B cell (primary cell): ENCODE data around the gene CELA1. TPM values are rescaled to one million over a fixed set of nuclear protein-coding genes. Genes with fewer than 3 reads are reported as not detected.
"Not testable (repeated sequence)": the region's sequence is repeated elsewhere in the genome, so short reads cannot be mapped to it uniquely, and the experiment has no call there.

ENCODE experiments used
- ATAC-seq: fragments of 200-7000 bp; cut with Tn5 transposase; one replicate; pipeline ENCODE4 v1.10.0; 2021; ENCODE audit warnings: low read depth, mild to moderate bottlenecking, moderate number of reproducible peaks, moderate library complexity
- CTCF ChIA-PET: fragments of 350-600 bp; sonication (Branson Sonifier 250); formaldehyde crosslinking; loops from one replicate; lab custom pipeline; 2021; ENCODE audit warnings: antibody characterized with exemption, inconsistent platforms; lab: Charles Lee
- POLR2A ChIA-PET: fragments of 350-600 bp; sonication (Branson Sonifier 250); formaldehyde crosslinking; loops from one replicate; lab custom pipeline; 2021; ENCODE audit warnings: antibody characterized with exemption; lab: Charles Lee
- DNase-seq: peaks from one replicate; pipeline ENCODE4 v3.0.0; 2013
- H2AFZ ChIP-seq: 2 replicates; pipeline ENCODE4 v1.6.1; 2012; ENCODE audit warnings: mild to moderate bottlenecking, low read depth, low read length; ENCODE audit not compliant: insufficient read depth, poor library complexity, severe bottlenecking
- H3K27ac ChIP-seq, 2 donors: 1 replicate in 1 of 2; 2 replicates in 1 of 2; pipeline ENCODE4 v1.5.1; 2012 to 2013; ENCODE audit warnings: low read length in 2 of 2, mild to moderate bottlenecking in 2 of 2, moderate library complexity in 1 of 2
- H3K27me3 ChIP-seq, 4 experiments: fragments of 200-600 bp in 1 of 4; sonication (generic) in 1 of 4; replicated peaks in 1 of 4; 1 replicate in 2 of 4; 2 replicates in 2 of 4; pipeline versions ENCODE4 v1.6.1 to v1.7.0; 2013 to 2016; ENCODE audit warnings: low read length in 3 of 4, mild to moderate bottlenecking in 2 of 4, mixed read lengths in 1 of 4, moderate library complexity in 1 of 4; ENCODE audit not compliant: insufficient read depth in 4 of 4, control insufficient read depth in 3 of 4; ENCODE audit errors: control extremely low read depth in 1 of 4
- H3K36me3 ChIP-seq, 2 experiments: replicated peaks in 1 of 2; 1 replicate in 1 of 2; 2 replicates in 1 of 2; pipeline versions ENCODE4 v1.6.1 to v1.7.1; 2013; ENCODE audit warnings: low read length in 1 of 2; ENCODE audit not compliant: insufficient read depth in 2 of 2, control insufficient read depth in 1 of 2; ENCODE audit errors: control extremely low read depth in 1 of 2, extremely low read depth in 1 of 2
- H3K4me1 ChIP-seq, 2 donors: fragments of 200-600 bp in 1 of 2; sonication (generic) in 1 of 2; 1 replicate in 1 of 2; 2 replicates in 1 of 2; pipeline versions ENCODE4 v1.5.1 to v1.6.1; 2013 to 2017; ENCODE audit warnings: low read length in 2 of 2; ENCODE audit not compliant: control insufficient read depth in 2 of 2, insufficient read depth in 2 of 2
- H3K4me2 ChIP-seq: replicated peaks from 2 replicates; pipeline ENCODE3; 2012; ENCODE audit warnings: mild to moderate bottlenecking, low read depth, low read length; ENCODE audit not compliant: poor library complexity, severe bottlenecking
- H3K4me3 ChIP-seq, 5 experiments: fragments of 200-600 bp in 1 of 5; sonication (generic) in 1 of 5; 1 replicate in 3 of 5; 2 replicates in 2 of 5; pipeline versions ENCODE4 v1.5.1 to v1.7.0; 2011 to 2016; ENCODE audit warnings: low read length in 4 of 5, mild to moderate bottlenecking in 4 of 5, low read depth in 2 of 5, control low read depth in 1 of 5, moderate library complexity in 1 of 5; ENCODE audit not compliant: insufficient read depth in 1 of 5; ENCODE audit errors: control extremely low read depth in 1 of 5, extremely low read depth in 1 of 5
- H3K79me2 ChIP-seq: fragments of 200-600 bp; sonication (generic); one replicate; pipeline ENCODE4 v1.6.0; 2016; ENCODE audit warnings: low read length; ENCODE audit not compliant: control insufficient read depth, insufficient read depth
- H3K9ac ChIP-seq: fragments of 200-600 bp; sonication (generic); 2 replicates; pipeline ENCODE4 v1.6.1; 2017; ENCODE audit warnings: mild to moderate bottlenecking, low read length, moderate library complexity
- H3K9me3 ChIP-seq, 3 donors: one replicate each; pipeline versions ENCODE4 v1.6.1 to v1.7.1; 2013; ENCODE audit warnings: low read length in 2 of 3; ENCODE audit not compliant: control insufficient read depth in 2 of 3, insufficient read depth in 1 of 3; ENCODE audit errors: control extremely low read depth in 1 of 3
- H4K20me1 ChIP-seq: 2 replicates; pipeline ENCODE4 v1.6.0; 2012; ENCODE audit warnings: mild to moderate bottlenecking, low read length; ENCODE audit not compliant: insufficient read depth, control insufficient read depth, poor library complexity, severe bottlenecking
- H3K27ac Mint-ChIP-seq: one replicate; pipeline ENCODE4 v1.8.0; 2021; ENCODE audit warnings: mixed read lengths
- H3K27me3 Mint-ChIP-seq: one replicate; pipeline ENCODE4 v1.8.0; 2021; ENCODE audit warnings: mixed read lengths
- H3K4me1 Mint-ChIP-seq: one replicate; pipeline ENCODE4 v1.8.0; 2021; ENCODE audit warnings: mixed read lengths
- H3K4me3 Mint-ChIP-seq: one replicate; pipeline ENCODE4 v1.8.0; 2021; ENCODE audit warnings: mixed read lengths
- H3K9me3 Mint-ChIP-seq: one replicate; pipeline ENCODE4 v1.8.0; 2022; ENCODE audit warnings: mixed read lengths; ENCODE audit not compliant: insufficient read depth
- EZH2 ChIP-seq: IDR thresholded peaks from 2 replicates; pipeline ENCODE4 v1.6.1; 2012; ENCODE audit warnings: borderline replicate concordance, low read depth, mild to moderate bottlenecking, moderate library complexity, low read length; ENCODE audit not compliant: insufficient read depth, poor library complexity, severe bottlenecking
- WGBS: methylation state at CpG from one replicate; pipeline ENCODE4 v1.1.5; 2013; ENCODE audit warnings: missing lambda C conversion rate; ENCODE audit not compliant: insufficient coverage; 5-methylcytosine and 5-hydroxymethylcytosine counted together
- intact Hi-C: fragments of 100-400 bp; cut with micrococcal nuclease; formaldehyde crosslinking; loops from one replicate; pipeline ENCODE4 v1.10.0; 2022
- polyA plus RNA-seq: library from polyadenylated mRNA; depleted of rRNA; stranded (reverse); fragments of >200 nt; gene quantifications from 2 replicates; pipeline ENCODE4 v1.2.3, GENCODE V29; 2012
- total RNA-seq, 2 donors: library from RNA; stranded (reverse); fragments of 120-200 nt in 1 of 2; gene quantifications; 1 replicate in 1 of 2; 2 replicates in 1 of 2; pipeline versions ENCODE4 v1.2.3 to v1.2.4, GENCODE V29; 2013 to 2022
- TF ChIP-seq, protein P1 (sequence below): fragments of 200-600 bp; IDR thresholded peaks from one replicate; pipeline ENCODE4 v1.8.0; 2022; ENCODE audit warnings: antibody characterized with exemption, mild to moderate bottlenecking

The CELA1 gene
- total and polyA plus RNA-seq, 2 donors (not counting 1 experiment from before 2014, with no cell fraction given) = not detected

DNA sequence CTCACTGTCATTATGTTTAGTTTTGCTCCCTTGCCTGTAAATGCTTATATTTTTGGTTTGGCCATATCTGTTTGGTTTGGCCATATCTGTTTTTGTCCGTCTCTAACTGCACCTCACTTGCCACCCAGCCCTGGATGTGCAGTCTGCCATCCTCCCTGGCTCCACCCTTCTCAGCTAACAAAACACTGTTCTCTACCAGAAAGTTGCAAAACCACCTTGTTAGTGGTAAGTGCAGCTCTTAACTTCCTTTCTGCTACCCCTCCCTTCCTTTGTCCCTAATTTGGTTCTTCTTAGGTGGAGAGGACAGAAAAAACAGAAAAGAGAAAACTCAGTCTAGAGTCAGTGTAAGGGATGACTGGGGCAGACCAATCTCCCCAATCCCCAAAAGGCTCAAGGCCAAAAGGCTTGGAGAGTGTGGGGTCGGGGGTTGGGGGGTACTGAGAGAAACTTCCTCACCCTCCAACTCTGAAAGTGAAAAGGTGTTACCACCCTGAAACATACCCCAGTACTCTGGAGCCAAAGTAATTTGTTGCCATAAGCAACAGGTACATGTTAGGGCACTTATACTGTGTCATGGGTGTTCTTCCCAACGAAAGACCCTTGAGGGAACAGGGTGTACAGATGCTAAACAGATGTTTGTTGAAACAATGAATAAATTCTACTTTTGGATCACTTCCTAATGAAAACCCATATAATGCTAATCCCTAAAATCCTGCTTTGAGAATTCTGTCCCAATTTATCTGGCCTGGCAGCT is 27.5 kb downstream of the CELA1 start:
- DNase-seq (peak; percentile 58), ATAC-seq (peak; percentile 48)
- peaks cover 90% of the 10 kb centered on the region for H3K79me2 ChIP-seq
- CTCF ChIA-PET = interaction anchor here (0.9 to 11.9 kb wide), 8 partner anchors 10 to 55 kb away, joined by 3 to 148 read pairs (median 5); partner anchors contain the start of gene SMAGP
- peaks cover 73% of the 10 kb centered on the region for H3K4me1 Mint-ChIP-seq
- POLR2A ChIA-PET = interaction anchor here (0.6 to 1.9 kb wide), 7 partner anchors 11 to 235 kb away, joined by 3 to 8 read pairs (median 4); partner anchors contain the start of gene CSRNP2
- H3K9me3 ChIP-seq = peaks cover 0 to 1% (median 0%) of the 10 kb centered on the region in 3 donors
- peaks cover 55 to 62% of the 10 kb centered on the region in 2 donors for H3K4me1 ChIP-seq
- no peaks in the 10 kb centered on the region for H3K9me3 Mint-ChIP-seq
- H3K4me3 Mint-ChIP-seq = peak overlapping the region; percentile 89
- peak overlapping the region in 4 of 5 experiments; percentile 31 to 60 (median 47) for H3K4me3 ChIP-seq
- H3K36me3 ChIP-seq = peaks cover 0 to 22% of the 10 kb centered on the region in 2 experiments
- H4K20me1 ChIP-seq = no peaks in the 10 kb centered on the region
- no CpG with 5 or more reads among the region's 3 CpGs for WGBS
- intact Hi-C loops = no loop called here
- TF ChIP-seq, protein P1, sequence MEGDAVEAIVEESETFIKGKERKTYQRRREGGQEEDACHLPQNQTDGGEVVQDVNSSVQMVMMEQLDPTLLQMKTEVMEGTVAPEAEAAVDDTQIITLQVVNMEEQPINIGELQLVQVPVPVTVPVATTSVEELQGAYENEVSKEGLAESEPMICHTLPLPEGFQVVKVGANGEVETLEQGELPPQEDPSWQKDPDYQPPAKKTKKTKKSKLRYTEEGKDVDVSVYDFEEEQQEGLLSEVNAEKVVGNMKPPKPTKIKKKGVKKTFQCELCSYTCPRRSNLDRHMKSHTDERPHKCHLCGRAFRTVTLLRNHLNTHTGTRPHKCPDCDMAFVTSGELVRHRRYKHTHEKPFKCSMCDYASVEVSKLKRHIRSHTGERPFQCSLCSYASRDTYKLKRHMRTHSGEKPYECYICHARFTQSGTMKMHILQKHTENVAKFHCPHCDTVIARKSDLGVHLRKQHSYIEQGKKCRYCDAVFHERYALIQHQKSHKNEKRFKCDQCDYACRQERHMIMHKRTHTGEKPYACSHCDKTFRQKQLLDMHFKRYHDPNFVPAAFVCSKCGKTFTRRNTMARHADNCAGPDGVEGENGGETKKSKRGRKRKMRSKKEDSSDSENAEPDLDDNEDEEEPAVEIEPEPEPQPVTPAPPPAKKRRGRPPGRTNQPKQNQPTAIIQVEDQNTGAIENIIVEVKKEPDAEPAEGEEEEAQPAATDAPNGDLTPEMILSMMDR = no peak
- TF ChIP-seq EZH2 = no peak
- no peaks in the 10 kb centered on the region for H3K27me3 Mint-ChIP-seq
- H3K9ac ChIP-seq = peak overlapping the region; percentile 61
- H3K27ac Mint-ChIP-seq = peak overlapping the region; percentile 99
- peak overlapping the region; percentile 63 for H2AFZ ChIP-seq
- peak overlapping the region; percentile 83 for H3K4me2 ChIP-seq
- peak overlapping the region; percentile 55 to 88 for H3K27ac ChIP-seq
- H3K27me3 ChIP-seq = no peaks in the 10 kb centered on the region

DNA sequence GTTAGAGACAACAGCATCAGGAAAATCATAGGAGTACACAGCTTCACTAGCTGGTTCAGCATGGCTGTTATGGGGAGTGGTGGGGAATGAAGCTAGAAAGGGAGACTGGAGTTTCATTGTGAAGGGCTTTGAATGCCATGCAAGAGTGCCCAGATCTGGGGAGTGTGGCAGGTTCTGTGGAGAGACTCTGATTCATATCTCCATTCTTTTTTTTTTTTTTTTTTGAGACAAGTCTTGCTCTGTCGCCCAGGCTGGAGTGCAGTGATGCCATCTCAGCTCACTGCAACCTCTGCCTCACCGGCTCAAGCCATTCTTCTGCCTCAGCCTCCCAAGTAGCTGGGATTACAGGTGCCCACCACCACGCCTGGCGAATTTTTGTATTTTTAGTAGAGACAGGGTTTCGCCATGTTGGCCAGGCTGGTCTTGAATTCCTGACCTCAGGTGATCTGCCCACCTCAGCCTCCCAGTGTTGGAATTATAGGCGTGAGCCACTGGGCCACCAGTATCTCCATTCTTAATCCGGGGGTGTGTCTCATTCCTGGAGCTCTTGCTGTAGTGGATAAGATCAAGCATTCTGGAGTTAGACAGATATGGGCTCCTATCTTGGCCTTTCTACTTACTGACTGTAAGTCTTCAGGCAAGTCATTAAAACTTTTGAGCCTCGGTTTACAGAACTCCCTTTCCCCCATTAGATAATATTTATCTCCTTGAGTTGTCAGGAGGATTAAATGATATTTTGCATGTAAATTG is 28.2 kb downstream of the CELA1 start:
- peaks cover 89% of the 10 kb centered on the region for H3K79me2 ChIP-seq
- peak overlapping the region; percentile 63 for H2AFZ ChIP-seq
- peak overlapping the region; percentile 61 for H3K9ac ChIP-seq
- CTCF ChIA-PET = interaction anchor here (0.9 to 11.9 kb wide), 8 partner anchors 10 to 54 kb away, joined by 3 to 148 read pairs (median 5); partner anchors contain the start of gene SMAGP
- H3K9me3 ChIP-seq, H3K9me3 Mint-ChIP-seq, intact Hi-C loops, H4K20me1 ChIP-seq, DNase-seq, ATAC-seq, H3K27me3 Mint-ChIP-seq, H3K27me3 ChIP-seq: not testable (repeated sequence)
- H3K4me3 Mint-ChIP-seq = peak overlapping the region; percentile 89
- H3K27ac Mint-ChIP-seq = peak overlapping the region; percentile 99
- H3K36me3 ChIP-seq = peaks cover 3 to 27% of the 10 kb centered on the region in 2 experiments
- H3K27ac ChIP-seq = peak overlapping the region; percentile 55 to 88
- POLR2A ChIA-PET = interaction anchor here (0.6 to 0.9 kb wide), 6 partner anchors 11 to 80 kb away, joined by 3 to 8 read pairs (median 4); no protein-coding TSS in a partner anchor
- H3K4me2 ChIP-seq = peak overlapping the region; percentile 83
- H3K4me1 ChIP-seq = peaks cover 55 to 61% of the 10 kb centered on the region in 2 donors
- WGBS = 87% methylated on average over 3 of the region's 8 CpGs
- peaks cover 65% of the 10 kb centered on the region for H3K4me1 Mint-ChIP-seq
- peak overlapping the region in 3 of 5 experiments; percentile 37 to 60 (median 57) for H3K4me3 ChIP-seq
